ENCODE results near the gene RAB11B. TPM values are rescaled to one million over a fixed set of nuclear protein-coding genes. Genes with fewer than 3 reads are reported as not detected.
"Not testable (repeated sequence)": the region's sequence is repeated elsewhere in the genome, so short reads cannot be mapped to it uniquely, and the experiment has no call there.

Gene RAB11B
- total RNA-seq, 2 experiments from 2014 or later = 66.8 to 71.5 TPM

DNA sequence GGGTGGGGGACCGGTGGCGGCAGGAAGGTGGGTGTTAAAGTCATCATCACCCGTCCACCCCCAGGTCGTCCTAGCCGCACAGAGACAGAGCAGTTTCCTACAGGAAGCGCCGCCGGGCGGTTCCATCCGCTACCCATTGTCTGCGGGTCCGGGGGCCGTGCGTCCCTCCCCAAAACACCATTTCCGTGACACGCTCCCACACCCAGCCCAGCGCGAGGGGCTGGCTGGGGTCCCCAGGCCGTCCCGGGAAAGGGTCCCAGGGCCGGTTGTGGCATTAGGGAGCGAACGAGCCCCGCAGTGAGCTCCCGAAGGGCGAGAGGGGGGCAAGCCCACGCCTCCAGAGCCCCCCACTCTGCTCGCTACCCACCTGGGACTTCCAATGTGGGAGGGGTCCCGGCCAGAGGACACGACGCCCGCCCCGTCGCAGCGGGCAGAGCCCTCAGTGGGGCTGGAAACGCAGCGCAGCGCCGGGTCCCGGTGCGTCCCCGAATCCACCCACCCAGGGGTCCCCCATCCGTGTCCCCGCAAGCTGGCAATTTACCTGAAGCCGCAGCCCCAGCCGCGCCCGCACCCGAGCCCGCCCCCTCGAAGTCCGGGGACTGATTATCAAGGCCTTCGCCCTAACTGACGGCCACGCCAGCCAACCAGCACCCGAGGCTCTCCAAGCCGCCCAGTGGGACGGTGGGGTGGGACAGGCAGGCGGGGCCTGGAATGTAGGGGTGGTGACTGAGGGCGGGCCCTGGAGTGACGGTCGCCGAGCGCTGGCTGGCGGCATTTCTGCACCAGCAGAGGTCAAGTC is 47.3 kb upstream of the RAB11B start, which contains the start of gene KANK3:
KANK3 (minus strand) TSS at position 579 of the 799 bp plus-strand sequence. CDS start 5,434 bp downstream, outside the sequence.
- TF ChIP-seq, protein P1, sequence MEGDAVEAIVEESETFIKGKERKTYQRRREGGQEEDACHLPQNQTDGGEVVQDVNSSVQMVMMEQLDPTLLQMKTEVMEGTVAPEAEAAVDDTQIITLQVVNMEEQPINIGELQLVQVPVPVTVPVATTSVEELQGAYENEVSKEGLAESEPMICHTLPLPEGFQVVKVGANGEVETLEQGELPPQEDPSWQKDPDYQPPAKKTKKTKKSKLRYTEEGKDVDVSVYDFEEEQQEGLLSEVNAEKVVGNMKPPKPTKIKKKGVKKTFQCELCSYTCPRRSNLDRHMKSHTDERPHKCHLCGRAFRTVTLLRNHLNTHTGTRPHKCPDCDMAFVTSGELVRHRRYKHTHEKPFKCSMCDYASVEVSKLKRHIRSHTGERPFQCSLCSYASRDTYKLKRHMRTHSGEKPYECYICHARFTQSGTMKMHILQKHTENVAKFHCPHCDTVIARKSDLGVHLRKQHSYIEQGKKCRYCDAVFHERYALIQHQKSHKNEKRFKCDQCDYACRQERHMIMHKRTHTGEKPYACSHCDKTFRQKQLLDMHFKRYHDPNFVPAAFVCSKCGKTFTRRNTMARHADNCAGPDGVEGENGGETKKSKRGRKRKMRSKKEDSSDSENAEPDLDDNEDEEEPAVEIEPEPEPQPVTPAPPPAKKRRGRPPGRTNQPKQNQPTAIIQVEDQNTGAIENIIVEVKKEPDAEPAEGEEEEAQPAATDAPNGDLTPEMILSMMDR (IDR thresholded peaks at IDR 0.05) = no peak
- Mint-ChIP-seq H3K36me3 (ENCODE audit: low read depth) (no peaks in the 10 kb centered on the region), H3K27ac (no peak within 1 kb of the TSS), H3K4me3 (peak within 1 kb of the TSS; percentile 81), H3K9me3 (no peaks in the 10 kb centered on the region), H3K4me1 (ENCODE audit: low read depth) (peaks cover 8% of the 10 kb centered on the region), H3K27me3 (peaks cover 17% of the 10 kb centered on the region)
- no peaks in the 10 kb centered on the region for H3K9me3 ChIP-seq (ENCODE audit: control insufficient read depth in 1 of 2, insufficient read depth in 1 of 2, low read length in 2 of 2)
- no peaks in the 10 kb centered on the region for H3K36me3 ChIP-seq (ENCODE audit: insufficient read depth, low read length)
- H3K27me3 ChIP-seq (ENCODE audit: control insufficient read depth in 1 of 2, insufficient read depth in 2 of 2, low read length in 2 of 2) = no peaks in the 10 kb centered on the region
- peak within 1 kb of the TSS; percentile 83 for H3K4me3 ChIP-seq (ENCODE audit: low read length)
- peak; percentile 100 for ATAC-seq (ENCODE audit: poor library complexity)
- peak within 1 kb of the TSS in 1 of 2 donors; percentile 40 for H3K27ac ChIP-seq (ENCODE audit: low read depth in 1 of 2, low read length in 2 of 2)
- intact Hi-C loops (cut with DNase I, micrococcal nuclease) = no loop called here
- POLR2A ChIA-PET = interaction anchor here (0.7 to 2.4 kb wide), 4 partner anchors 21 to 299 kb away, joined by 3 to 7 read pairs (median 5); partner anchors contain the start of genes NDUFA7, RAB11B, RPS28 and ZNF414
- peak; percentile 83 to 96 (median 90) for DNase-seq
- H3K4me1 ChIP-seq (ENCODE audit: insufficient read depth, low read length) = peaks cover 21% of the 10 kb centered on the region
- CTCF ChIA-PET = interaction anchor here (3.3 kb wide), 1 partner anchor 11 kb away, joined by 17 read pairs; no protein-coding TSS in a partner anchor

DNA sequence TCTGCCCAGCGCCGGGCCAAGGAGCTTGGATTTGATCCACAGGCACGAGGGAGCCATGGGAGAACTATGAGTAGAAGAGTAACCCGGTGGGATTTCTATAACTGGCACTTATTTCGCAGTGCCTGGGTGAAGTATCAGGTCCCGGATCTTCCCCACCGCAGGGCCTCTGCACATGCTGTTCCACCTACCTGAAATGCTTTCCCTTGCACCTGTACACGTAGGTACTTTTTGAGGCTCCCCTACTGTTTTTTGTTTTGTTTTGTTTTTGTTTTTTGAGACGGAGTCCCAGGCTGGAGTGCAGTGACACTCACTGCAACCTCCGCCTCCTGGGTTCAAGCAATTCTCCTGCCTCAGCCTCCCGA is 46.7 kb upstream of the RAB11B start:
- H3K27me3 ChIP-seq (ENCODE audit: control insufficient read depth in 1 of 2, insufficient read depth in 2 of 2, low read length in 2 of 2) = no peaks in the 10 kb centered on the region
- H3K9me3 ChIP-seq (ENCODE audit: control insufficient read depth in 1 of 2, insufficient read depth in 1 of 2, low read length in 2 of 2) = no peaks in the 10 kb centered on the region
- DNase-seq = no peak
- Mint-ChIP-seq H3K36me3 (ENCODE audit: low read depth) (no peaks in the 10 kb centered on the region), H3K27ac (no peak overlapping the region), H3K9me3 (no peaks in the 10 kb centered on the region), H3K4me1 (ENCODE audit: low read depth) (peaks cover 8% of the 10 kb centered on the region), H3K27me3 (peaks cover 12% of the 10 kb centered on the region), H3K4me3 (peak overlapping the region; percentile 81)
- ChIA-PET POLR2A (interaction anchor here (0.7 to 2.4 kb wide), 5 partner anchors 22 to 299 kb away, joined by 3 to 7 read pairs (median 3); partner anchors contain the start of genes NDUFA7, RAB11B, RPS28 and ZNF414), CTCF (interaction anchor here (0.7 to 3.3 kb wide), 2 partner anchors 9 to 10 kb away, joined by 3 to 17 read pairs; no protein-coding TSS in a partner anchor)
- peak overlapping the region; percentile 83 for H3K4me3 ChIP-seq (ENCODE audit: low read length)
- H3K27ac ChIP-seq (ENCODE audit: low read depth in 1 of 2, low read length in 2 of 2) = no peak overlapping the region
- H3K36me3 ChIP-seq (ENCODE audit: insufficient read depth, low read length) = no peaks in the 10 kb centered on the region
- intact Hi-C loops (cut with DNase I, micrococcal nuclease) = no loop called here
- TF ChIP-seq, protein P1 (IDR thresholded peaks at IDR 0.05) = no peak
- no peak for ATAC-seq (ENCODE audit: poor library complexity)
- H3K4me1 ChIP-seq (ENCODE audit: insufficient read depth, low read length) = peaks cover 21% of the 10 kb centered on the region

GRCh38 chr19:8349629-8350372 is 40.4 kb upstream of the RAB11B start:
- H3K4me3 ChIP-seq (ENCODE audit: low read length); H3K27ac Mint-ChIP-seq; DNase-seq; ATAC-seq (ENCODE audit: poor library complexity); H3K4me1 Mint-ChIP-seq (ENCODE audit: low read depth); H3K9me3 ChIP-seq (ENCODE audit: control insufficient read depth in 1 of 2, insufficient read depth in 1 of 2, low read length in 2 of 2); H3K4me3 Mint-ChIP-seq; H3K27ac ChIP-seq (ENCODE audit: low read depth in 1 of 2, low read length in 2 of 2); H3K4me1 ChIP-seq (ENCODE audit: insufficient read depth, low read length); H3K36me3 ChIP-seq (ENCODE audit: insufficient read depth, low read length); H3K36me3 Mint-ChIP-seq (ENCODE audit: low read depth); H3K9me3 Mint-ChIP-seq; CTCF ChIA-PET: not testable (repeated sequence)
- POLR2A ChIA-PET = interaction anchor here (0.7 kb wide), 1 partner anchor 70 kb away, joined by 4 read pairs; no protein-coding TSS in a partner anchor
- H3K27me3 ChIP-seq (ENCODE audit: control insufficient read depth in 1 of 2, insufficient read depth in 2 of 2, low read length in 2 of 2) = peaks cover 2 to 14% of the 10 kb centered on the region in 2 experiments
- intact Hi-C loops (cut with DNase I, micrococcal nuclease) = loop anchor here in 1 of 2 experiments (10.0 kb wide), 2 partner anchors 235 to 725 kb away; no protein-coding TSS in a partner anchor
- peaks cover 26% of the 10 kb centered on the region for H3K27me3 Mint-ChIP-seq

All from CD4-positive, alpha-beta T cell (primary cell).